Activated gamma-delta T cell treated with anti-CD3 and anti-CD28 coated beads, Interleukin-2, amount 50 U/mL, for 16 hours (primary cell): ENCODE data around the gene PARD3B.

Experiments
- DNase-seq: peaks from one replicate; pipeline ENCODE4 v3.0.0-alpha.2; 2020; ENCODE audit warnings: low read depth

Gene PARD3B

DNA sequence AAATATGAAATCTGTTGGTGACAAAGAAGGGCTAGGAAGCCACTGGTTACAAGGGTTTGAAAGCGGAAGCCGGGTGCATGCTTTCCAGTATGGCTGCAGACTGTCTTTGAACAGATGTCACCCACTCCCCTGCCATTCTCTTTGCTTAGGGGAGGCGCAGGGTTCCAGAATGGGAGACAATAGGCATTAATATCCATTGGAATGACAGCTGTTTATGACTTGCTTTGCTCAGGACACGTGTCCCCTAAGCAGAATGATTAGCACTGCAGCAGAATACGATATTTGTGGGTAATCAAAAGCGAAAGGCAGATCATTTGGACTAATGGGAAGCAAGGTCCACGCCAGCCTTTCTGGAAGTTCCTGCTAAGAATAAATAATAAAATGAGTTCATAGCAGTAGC lies 1111.2 kb downstream of the PARD3B start:
- DNase-seq = no peak

DNA sequence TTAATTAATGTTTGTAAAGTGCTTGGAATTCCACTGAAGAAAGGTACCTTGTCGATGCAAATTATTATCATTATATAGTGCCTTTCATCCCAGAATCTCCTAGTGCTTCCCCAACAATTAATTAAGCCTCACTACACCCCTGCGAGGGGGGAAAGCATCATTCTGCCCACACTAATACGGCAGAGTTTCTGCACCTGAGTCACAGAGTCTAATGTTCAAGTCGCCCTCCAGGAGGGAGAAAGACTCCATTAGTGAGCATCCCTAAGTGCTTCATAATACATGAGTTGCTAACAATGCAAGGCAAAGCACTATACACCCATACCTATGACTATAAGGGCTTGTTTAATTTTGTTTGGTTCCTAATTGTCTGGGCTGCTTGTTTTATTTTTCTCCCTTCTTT lies 1111.7 kb downstream of the PARD3B start:
- DNase-seq = no peak

DNA sequence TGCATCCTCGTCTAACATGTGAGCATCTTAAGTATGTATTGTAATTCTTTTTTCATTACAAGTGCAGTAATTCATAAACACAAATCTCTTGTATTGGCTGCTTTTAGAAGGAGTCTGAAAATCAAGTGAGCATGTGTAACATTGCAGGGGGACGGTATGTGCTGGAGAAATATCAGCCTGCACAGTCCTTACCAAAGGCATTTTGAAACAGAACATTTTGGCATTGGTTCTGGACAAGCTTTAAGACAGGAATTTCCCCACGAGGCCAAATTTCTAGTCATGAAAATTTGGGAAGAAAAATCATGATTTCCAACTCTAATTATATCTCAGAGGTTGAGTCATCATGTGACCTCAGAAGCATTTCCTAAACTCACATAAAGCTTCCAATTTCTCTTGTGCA lies 1112.3 kb downstream of the PARD3B start:
- DNase-seq = no peak

- DNase-seq = no peak
Observed at GRCh38 chr2:205658068-205658467, 1112.8 kb downstream of the PARD3B start.

GRCh38 chr2:205658572-205658971 lies 1113.3 kb downstream of the PARD3B start:
- DNase-seq = no peak

- no peak for DNase-seq
Observed at GRCh38 chr2:205659922-205660321, 1114.6 kb downstream of the PARD3B start.

DNA sequence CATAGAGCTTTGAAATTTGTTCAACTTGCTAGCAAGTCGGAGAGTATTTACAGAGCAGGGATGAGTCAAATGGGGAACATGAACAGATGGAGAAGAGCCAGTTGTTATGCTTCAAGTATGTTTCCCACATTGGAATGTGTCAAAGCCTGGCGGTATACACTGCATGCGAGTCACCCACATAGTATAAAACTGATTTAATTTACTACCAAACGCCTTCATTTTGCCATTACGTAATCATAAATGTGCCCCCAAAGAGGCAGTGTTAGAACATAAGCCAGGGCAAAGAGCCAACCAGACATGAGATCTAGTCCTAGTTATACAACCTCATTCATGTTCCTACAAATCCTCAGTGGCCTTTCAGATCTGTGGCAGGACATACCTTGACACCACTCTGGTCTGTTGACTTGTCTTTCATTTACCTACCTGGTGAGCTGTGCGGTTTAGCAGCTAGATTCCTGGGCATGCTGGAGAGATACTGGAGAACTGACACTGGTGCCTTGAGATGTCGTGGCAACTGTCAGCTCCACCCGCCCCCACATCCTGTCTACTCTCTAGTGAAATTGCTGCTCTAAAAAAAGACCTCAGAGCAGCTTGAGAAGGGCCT lies 1115.3 kb downstream of the PARD3B start:
- DNase-seq = no peak

DNA sequence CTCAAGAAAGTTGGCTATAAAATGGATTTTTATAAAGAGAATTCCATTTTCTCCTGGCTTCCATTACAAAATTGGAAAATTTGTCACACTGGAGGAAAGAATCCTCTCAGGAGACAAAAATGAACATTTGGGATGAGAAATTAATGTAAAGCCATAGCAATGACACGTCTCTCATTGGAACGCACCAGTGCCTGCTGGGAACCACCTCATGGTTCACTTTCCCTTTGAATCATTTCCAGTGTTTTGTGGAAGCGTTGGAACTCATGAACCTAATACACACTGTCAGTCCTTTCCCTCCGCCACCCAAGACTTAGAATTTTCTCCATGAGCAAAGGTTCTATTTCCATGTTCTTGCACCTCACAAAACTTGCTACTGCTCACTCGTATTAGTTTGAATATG lies 1116.0 kb downstream of the PARD3B start:
- no peak for DNase-seq

DNA sequence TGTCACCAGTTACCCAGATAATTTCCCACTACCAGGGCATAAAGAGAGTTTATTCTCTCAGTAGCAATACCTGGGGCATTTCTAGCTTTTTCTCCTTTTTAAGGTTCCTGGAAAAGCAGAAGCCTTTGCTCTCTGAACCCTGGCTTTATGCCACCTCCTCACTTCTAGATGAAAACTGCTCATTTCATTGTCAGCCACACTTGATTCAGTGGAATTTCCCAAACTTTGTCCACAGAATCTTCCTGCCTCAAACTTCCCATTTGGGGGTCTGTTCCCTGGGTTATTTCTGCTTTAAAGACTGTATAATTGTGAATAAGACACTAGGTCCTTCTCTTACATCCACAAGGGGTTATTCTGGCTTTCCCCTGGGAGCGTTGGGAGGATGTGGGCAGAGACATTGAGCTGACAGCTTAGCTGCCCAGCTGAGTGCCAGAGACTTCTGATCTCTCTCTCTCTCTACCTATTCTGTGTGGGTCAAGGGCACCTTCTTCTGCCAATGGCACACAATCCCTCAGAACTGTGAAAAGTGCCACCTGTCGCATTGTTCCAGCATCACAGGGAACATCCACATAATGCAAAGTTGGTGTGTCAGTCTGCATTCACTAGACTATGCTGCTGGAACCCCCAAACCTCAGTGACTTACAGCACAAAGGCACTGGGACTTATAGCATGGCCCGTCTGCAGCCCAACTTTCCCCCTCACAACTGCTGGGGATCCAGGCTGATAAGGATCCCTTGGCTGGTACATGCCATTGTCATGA lies 1117.1 kb downstream of the PARD3B start:
- no peak for DNase-seq

DNA sequence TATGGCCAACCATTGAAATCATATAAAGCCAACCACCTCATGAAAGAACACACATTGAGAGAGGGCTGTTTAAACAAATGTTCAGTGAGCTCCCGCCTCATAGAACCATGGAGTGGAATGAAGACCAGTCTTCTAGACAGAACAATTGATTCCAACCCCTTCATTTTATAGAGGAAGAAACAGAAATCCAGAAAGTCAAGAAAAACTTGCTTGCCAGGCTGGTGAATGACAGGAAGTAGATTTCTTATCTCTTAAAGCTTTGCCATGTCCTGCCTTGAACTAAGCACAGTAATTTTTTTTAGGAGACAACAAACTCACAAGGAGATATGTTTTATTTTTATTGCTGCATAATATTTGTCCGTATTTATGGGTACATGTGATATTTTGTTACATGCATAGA lies 1120.5 kb downstream of the PARD3B start:
- no peak for DNase-seq
